Measurements from ENCODE around the gene TMPRSS7. TPM values are rescaled to one million over a fixed set of nuclear protein-coding genes. Genes with fewer than 3 reads are reported as not detected.

TMPRSS7 gene
- total RNA-seq, 3 donors from 2014 or later, result 0.15 TPM; not detected in 2

DNA sequence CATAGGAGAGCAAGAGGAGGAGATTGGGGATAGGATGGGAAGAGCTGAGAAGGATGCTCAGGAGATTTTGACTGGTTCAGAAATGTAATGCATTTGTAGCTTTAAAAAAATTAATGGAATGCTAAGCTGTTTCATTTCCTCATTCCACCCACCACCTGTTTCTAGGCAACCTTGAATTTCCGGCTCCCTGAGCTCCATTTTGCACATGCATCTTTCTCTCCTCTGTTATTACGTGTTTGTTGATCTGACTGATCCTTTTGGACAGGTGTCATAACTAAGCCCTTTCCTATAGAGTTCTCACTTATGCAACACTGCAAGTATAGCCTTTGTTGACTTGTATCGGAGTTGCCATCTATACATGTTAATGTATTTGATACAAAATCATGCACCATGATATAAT lies 4.3 kb downstream of the TMPRSS7 start:
- Histone ChIP-seq H3K36me3 (no peaks in the 10 kb centered on the region), H3K4me3 (no peak overlapping the region), H3K27me3 (no peaks in the 10 kb centered on the region), H3K9me3 (no peaks in the 10 kb centered on the region), H3K4me1 (no peaks in the 10 kb centered on the region), H3K27ac (no peak overlapping the region)
- no peak for TF ChIP-seq POLR2A (IDR thresholded peaks at IDR 0.05)
- TF ChIP-seq, protein P1, sequence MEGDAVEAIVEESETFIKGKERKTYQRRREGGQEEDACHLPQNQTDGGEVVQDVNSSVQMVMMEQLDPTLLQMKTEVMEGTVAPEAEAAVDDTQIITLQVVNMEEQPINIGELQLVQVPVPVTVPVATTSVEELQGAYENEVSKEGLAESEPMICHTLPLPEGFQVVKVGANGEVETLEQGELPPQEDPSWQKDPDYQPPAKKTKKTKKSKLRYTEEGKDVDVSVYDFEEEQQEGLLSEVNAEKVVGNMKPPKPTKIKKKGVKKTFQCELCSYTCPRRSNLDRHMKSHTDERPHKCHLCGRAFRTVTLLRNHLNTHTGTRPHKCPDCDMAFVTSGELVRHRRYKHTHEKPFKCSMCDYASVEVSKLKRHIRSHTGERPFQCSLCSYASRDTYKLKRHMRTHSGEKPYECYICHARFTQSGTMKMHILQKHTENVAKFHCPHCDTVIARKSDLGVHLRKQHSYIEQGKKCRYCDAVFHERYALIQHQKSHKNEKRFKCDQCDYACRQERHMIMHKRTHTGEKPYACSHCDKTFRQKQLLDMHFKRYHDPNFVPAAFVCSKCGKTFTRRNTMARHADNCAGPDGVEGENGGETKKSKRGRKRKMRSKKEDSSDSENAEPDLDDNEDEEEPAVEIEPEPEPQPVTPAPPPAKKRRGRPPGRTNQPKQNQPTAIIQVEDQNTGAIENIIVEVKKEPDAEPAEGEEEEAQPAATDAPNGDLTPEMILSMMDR (IDR thresholded peaks at IDR 0.05), result no peak
- no peak for DNase-seq (ENCODE audit: low spot score in 2 of 2)
- intact Hi-C loops (cut with DNase I; ENCODE audit: low total_unique reads), result no loop called here

DNA sequence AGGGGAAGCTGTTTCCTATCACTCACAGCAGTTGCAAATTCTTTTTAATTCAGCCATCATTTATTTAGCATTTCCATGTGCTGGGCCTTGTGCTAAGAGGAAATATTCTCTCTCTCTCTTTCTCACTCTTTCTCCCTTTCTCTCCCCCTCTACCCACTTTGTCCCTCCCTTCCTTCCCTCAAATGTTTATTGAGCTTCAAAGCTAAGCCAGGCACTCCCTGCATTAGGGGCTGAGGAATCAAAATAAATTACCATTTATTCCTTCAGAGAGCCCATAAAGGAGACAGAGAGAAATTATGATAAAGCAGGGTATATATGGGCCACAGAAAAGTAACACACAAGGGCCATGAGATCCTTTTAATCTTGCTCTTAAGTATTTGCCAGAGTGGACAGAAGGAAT lies 6.8 kb downstream of the TMPRSS7 start:
- DNase-seq (ENCODE audit: low spot score in 2 of 2), result no peak
- intact Hi-C loops (cut with DNase I; ENCODE audit: low total_unique reads), result no loop called here
- TF ChIP-seq, protein P1 (IDR thresholded peaks at IDR 0.05), result no peak
- TF ChIP-seq POLR2AphosphoS5 (IDR thresholded peaks at IDR 0.05) (no peak), POLR2A (IDR thresholded peaks at IDR 0.05) (no peak)
- H3K27ac ChIP-seq, result no peak overlapping the region
- no peaks in the 10 kb centered on the region for H3K27me3 ChIP-seq
- H3K9me3 ChIP-seq, result no peaks in the 10 kb centered on the region
- H3K36me3 ChIP-seq, result no peaks in the 10 kb centered on the region
- H3K4me3 ChIP-seq, result no peak overlapping the region
- H3K4me1 ChIP-seq, result no peaks in the 10 kb centered on the region

DNA sequence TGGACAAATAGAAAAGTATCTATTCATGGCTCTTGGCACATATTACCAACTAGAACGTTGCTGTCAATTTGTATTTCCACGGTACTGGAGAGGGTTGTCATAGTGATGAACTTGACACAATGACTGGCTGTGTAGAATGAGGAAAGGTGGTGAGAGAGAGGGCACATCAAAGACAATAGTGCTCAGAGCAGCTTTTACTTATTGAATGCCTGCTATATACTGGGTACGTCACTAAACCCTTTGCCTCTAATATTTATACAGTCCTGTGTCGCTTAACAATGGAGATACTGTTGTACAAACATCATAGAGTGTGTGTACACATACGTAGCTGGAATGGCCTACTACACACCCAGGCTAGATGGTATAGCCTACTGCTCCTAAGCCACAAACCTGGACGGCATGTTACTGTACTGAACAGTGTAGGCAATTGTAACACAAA lies 8.3 kb downstream of the TMPRSS7 start:
- TF ChIP-seq POLR2A (IDR thresholded peaks at IDR 0.05), result no peak
- TF ChIP-seq, protein P1 (IDR thresholded peaks at IDR 0.05), result no peak
- TF ChIP-seq POLR2AphosphoS5 (IDR thresholded peaks at IDR 0.05), result no peak
- no peaks in the 10 kb centered on the region for H3K4me1 ChIP-seq
- H3K27me3 ChIP-seq, result no peaks in the 10 kb centered on the region
- intact Hi-C loops (cut with DNase I; ENCODE audit: low total_unique reads), result no loop called here
- no peak overlapping the region for H3K4me3 ChIP-seq
- H3K27ac ChIP-seq, result no peak overlapping the region
- no peaks in the 10 kb centered on the region for H3K36me3 ChIP-seq
- DNase-seq (ENCODE audit: low spot score in 2 of 2), result no peak
- H3K9me3 ChIP-seq, result no peaks in the 10 kb centered on the region

DNA sequence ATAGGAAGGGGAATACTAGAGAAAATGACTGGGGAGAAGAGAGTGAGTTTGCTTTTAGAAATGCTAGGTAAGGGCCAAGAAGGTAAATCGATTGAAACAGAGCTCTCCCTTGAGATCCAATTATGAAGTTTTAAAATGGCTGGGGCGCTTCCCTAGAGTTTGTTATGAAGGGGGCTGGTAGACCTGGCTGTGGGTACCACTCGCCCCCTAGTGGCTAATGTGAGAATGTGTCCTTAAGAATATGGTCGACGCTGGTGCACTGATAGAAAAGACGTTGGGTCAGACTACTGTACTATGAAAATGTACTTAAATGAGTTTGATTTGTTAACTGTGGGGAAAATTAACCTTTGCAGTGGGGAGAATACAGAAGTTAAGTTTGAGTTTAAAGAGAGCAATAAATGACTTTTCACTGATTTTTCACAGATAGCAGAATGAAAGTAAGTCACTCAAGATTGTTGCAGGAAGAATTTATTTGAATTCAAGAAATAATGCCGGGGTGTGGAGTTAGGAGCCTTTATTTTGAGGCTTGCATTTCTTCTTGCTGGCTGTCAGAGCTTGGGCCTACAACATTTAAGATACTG lies 9.2 kb downstream of the TMPRSS7 start:
- no peaks in the 10 kb centered on the region for H3K36me3 ChIP-seq
- H3K9me3 ChIP-seq, result no peaks in the 10 kb centered on the region
- peak overlapping the region in 1 of 3 donors; percentile 5 for H3K4me3 ChIP-seq
- DNase-seq (ENCODE audit: low spot score in 2 of 2), result peak in 1 of 2 donors; percentile 18
- H3K27me3 ChIP-seq, result no peaks in the 10 kb centered on the region
- H3K27ac ChIP-seq, result no peak overlapping the region
- no peaks in the 10 kb centered on the region for H3K4me1 ChIP-seq
- TF ChIP-seq POLR2A (IDR thresholded peaks at IDR 0.05), result no peak
- TF ChIP-seq, protein P1 (IDR thresholded peaks at IDR 0.05), result peak; percentile 71 to 80 (median 72)
- intact Hi-C loops (cut with DNase I; ENCODE audit: low total_unique reads), result no loop called here

DNA sequence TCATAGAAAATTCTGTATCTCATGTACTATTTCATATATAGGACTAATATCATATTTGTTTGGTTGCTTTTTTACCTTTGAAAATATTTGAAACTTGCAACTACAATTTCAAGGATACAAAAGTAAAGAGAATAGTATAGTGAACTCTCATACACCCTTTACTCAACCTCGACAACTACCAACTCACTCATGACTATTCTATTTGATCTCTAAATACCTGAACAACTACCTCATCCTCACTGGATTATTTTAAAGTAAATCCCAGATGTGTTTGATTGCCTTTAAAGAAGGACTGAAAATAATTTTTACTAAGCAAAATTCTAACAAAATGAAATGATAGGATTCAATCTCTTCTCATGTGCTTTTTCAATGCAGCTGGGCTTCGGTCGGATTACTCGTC lies 12.1 kb downstream of the TMPRSS7 start:
- no peak for DNase-seq (ENCODE audit: low spot score in 2 of 2)
- H3K27ac ChIP-seq, result no peak overlapping the region
- H3K27me3 ChIP-seq, result no peaks in the 10 kb centered on the region
- TF ChIP-seq POLR2AphosphoS5 (IDR thresholded peaks at IDR 0.05) (no peak), POLR2A (IDR thresholded peaks at IDR 0.05) (no peak)
- TF ChIP-seq, protein P1 (IDR thresholded peaks at IDR 0.05), result no peak
- no peaks in the 10 kb centered on the region for H3K4me1 ChIP-seq
- intact Hi-C loops (cut with DNase I; ENCODE audit: low total_unique reads), result no loop called here
- no peak overlapping the region for H3K4me3 ChIP-seq
- no peaks in the 10 kb centered on the region for H3K36me3 ChIP-seq
- H3K9me3 ChIP-seq, result no peaks in the 10 kb centered on the region
